HL-60 (cell line): ENCODE measurements around the gene REXO1.

ENCODE experiments used
- DNase-seq, 2 experiments: peaks; one replicate each; pipeline ENCODE4 v3.0.0-alpha.2; 2010 to 2020; ENCODE audit warnings: low read depth in 1 of 2, low spot score in 1 of 2
- H3K27ac ChIP-seq: fragments of 250-450 bp; sonication (Bioruptor Pico); replicated peaks from 2 replicates; pipeline ENCODE4 v1.5.1; 2020; ENCODE audit warnings: mild to moderate bottlenecking, moderate library complexity
- H3K27me3 ChIP-seq: fragments of 250-450 bp; sonication (Bioruptor Pico); 2 replicates; pipeline ENCODE4 v1.5.1; 2021; ENCODE audit warnings: mild to moderate bottlenecking, moderate library complexity; ENCODE audit not compliant: insufficient read depth, poor library complexity, severe bottlenecking
- H3K4me3 ChIP-seq: replicated peaks from 2 replicates; pipeline ENCODE4 v1.5.1; 2011; ENCODE audit warnings: mild to moderate bottlenecking, control low read depth, low read length; ENCODE audit not compliant: insufficient read depth
- CTCF ChIP-seq: IDR thresholded peaks from one replicate; pipeline ENCODE4 v1.5.1; 2011; ENCODE audit warnings: low read length, control low read depth, inconsistent platforms; ENCODE audit not compliant: insufficient read depth
- GABPA ChIP-seq: IDR thresholded peaks from 2 replicates; pipeline ENCODE4 v1.6.1; 2012; ENCODE audit warnings: low read depth
- POLR2AphosphoS5 ChIP-seq: IDR thresholded peaks from 2 replicates; pipeline ENCODE4 v1.6.1; 2012; ENCODE audit warnings: low read depth
- REST ChIP-seq: IDR thresholded peaks from 2 replicates; pipeline ENCODE4 v1.6.1; 2012; ENCODE audit warnings: low read depth; ENCODE audit not compliant: insufficient replicate concordance
- SPI1 ChIP-seq: IDR thresholded peaks from 2 replicates; pipeline ENCODE4 v1.6.1; 2012; ENCODE audit warnings: low read depth, mild to moderate bottlenecking, borderline replicate concordance

The REXO1 gene

DNA sequence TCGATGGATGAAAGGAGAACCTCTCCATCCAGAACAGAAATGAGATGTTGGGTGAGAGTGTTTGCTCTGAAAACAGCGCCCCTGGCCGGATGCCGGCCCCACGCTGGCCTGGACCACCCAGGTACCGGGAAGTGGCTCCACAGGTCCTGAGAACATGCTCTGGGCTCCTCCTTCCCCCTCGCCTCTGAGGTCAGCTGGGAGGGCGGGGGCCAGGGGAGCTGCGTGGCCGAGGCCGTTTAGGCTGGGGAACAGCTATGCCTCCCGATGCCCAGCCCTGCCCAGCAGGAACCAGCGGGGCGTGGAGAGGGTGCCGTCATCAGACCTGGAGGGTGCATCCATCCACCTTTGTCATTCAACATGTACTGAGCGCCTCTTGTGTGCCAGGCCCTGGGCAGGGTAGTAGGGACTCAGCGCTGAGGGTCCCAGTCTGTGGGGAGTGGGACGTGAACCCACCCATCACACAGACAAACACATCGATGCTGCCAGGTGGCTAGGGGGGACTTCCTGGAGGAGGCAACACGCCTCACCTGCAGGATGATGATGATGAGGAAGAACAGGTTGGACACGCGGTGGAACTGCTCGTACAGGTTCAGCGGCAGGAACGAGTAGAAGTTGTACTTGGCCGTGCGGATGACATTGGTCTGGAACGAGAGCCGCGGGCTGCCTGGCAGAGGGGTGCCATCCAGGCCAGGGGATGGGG lies 40.4 kb downstream of the REXO1 start:
- TF ChIP-seq REST (no peak), POLR2AphosphoS5 (no peak), CTCF (no peak), GABPA (no peak), SPI1 (no peak)
- no peak for DNase-seq
- no peaks in the 10 kb centered on the region for H3K27me3 ChIP-seq

DNA sequence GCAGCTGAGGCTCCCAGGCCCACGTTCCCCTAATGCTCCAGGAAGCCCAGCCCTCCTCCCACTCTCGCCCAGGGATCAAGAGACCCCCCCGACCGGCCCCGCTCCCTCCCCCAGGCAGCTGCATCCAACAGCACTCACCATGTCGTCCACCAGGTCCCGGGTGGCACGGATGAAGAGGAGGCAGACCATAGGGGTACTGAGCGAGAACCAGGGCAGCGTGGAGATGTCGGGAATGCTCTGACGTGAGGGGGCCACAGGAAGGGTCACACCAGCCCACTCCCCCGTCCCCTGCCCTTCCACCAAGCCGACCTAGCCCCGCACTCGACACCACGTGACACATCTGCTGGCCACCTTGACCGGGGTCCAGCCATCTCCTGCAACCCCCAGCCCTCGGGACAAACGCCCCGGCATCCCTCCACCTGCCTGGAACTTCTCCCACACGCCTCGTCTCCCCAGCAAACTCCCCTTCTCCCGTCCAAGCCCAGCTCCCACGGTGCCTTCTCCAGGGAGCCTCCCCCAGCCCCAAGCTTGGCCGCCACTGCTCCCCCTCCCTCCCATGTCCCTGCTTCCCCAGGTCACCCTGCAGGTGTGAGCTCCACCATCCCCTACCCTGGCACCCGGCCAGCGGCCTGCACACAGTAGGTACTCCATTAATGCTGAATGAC lies 41.1 kb downstream of the REXO1 start:
- no peak for DNase-seq

More for the DNA sequence above, 40.4 kb downstream of the REXO1 start:
- Histone ChIP-seq H3K4me3 (no peak overlapping the region), H3K27ac (no peak overlapping the region)

DNA sequence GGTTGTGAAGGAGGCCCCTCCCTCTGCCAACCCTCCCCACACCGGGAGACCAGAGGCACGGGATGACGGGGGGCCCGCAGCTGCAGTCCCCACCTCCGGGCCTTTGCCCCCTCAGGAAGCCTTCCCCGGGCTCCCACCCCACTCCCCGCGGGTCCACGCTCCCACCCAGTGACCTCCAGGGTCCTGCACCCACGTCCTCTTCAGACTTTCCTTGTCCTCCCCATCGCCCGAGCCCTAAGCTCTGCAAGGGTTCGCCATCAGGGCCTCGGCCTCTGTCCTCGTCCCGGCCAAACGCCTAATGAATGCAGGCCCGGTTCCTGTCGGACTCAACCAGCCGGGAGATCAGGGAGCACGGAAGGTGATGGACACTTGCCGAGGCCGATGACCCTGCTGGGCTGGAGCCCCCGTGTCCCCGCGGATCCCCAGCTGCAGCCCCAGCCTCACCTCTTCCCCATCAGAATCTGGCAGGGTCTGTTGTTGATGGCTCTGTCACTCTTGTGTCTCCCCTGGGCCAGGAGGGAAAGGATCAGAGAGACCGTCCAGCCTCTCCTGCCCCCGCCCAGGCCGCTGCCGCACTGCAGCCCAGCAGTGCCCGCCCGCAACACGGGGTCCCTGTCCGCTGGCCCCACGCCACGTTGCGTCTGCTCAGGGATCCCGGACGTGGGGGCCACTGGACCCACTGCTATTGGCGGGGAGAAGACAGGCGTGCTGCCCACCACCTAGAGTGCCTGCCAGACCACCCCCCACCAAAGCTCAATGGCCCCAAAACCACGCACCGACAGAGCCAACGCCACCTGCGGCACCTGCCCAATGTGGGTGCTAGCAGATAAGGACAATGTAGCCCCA lies 41.9 kb downstream of the REXO1 start:
- TF ChIP-seq SPI1 (no peak), REST (no peak), GABPA (no peak), POLR2AphosphoS5 (no peak), CTCF (no peak)
- Histone ChIP-seq H3K27me3 (no peaks in the 10 kb centered on the region), H3K4me3 (no peak overlapping the region), H3K27ac (no peak overlapping the region)
- no peak for DNase-seq

More for the DNA sequence above, 41.1 kb downstream of the REXO1 start:
- H3K27ac ChIP-seq: no peak overlapping the region
- no peak for TF ChIP-seq SPI1
- no peaks in the 10 kb centered on the region for H3K27me3 ChIP-seq
- no peak overlapping the region for H3K4me3 ChIP-seq
